ENCODE data around the gene GLRX3.

GLRX3 gene

DNA sequence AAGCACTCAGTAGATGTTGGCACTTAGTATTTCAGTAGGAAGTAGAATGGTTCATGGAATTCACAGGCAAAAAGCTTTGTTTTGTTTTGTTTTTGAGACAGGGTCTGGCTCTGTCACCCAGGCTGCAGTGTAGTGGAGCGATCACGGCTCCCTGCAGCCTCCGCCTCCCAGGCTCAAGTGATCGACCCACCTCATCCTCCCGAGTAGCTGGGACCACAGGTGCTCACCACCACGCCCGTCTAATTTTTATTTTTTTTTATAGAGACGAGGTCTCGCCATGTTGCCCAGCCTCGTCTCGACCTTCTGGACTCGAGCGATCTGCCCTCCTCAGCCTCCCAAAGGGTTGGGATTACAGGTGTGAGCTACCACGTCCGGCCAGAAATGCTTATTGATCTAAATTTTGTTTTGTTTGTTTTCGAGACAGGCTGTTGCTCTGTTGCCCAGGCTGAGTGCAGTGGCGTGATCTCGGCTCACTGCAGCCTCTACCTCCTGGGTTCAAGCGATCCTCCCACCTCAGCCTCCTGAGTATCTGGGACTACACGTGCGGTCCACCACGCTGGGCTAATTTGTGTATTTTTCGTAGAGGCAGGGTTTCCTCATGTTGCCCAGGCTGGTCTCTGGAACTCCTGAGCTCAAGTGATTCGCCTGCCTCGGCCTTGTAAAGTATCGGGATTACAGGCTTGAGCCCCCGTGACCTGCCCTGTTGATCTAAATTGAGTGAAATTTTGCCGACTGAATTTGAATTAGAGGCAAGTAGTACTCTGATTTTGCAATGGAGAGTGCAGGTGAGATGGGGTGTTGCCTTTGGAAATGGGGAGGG lies 1.7 kb downstream of the GLRX3 start:
- no peak for DNase-seq

DNA sequence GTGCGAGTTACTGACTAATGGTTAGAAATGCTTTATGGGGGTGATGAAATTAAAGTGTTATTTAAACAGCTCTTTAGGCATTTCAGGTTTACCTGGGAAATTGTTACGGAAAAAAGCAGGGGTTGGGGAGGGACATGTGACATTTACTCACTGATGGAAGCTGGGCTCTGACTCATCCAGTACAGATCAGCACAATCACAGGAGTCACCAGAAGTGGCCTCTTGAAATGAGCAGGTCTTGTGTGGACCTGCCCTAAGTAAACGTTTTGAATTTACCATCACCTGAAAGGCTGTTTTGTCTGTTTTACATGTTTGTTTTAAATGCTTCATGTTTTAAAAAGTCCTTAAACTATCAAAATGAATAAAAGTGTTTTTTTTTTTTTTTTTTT lies 2.3 kb downstream of the GLRX3 start:
- peak; percentile 69 for DNase-seq

DNA sequence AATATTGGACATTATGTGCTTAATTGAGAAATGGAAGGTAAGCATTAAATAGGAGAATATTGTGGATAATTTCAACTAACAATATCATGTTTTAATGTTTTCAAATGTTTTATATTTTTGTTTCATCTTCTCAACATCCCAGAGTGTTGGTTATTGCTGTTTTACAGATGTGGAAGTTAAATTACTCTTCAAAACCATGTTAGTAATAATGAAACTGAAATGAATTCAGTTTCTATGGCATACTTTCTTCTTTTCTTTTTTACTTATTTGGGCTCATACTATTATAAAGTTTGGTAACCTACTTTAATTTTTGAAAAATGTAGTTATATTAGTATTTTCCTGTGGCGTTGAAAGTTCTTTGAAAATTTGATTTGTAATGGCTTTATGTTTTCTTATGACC lies 4.2 kb downstream of the GLRX3 start:
- no peak for DNase-seq

DNA sequence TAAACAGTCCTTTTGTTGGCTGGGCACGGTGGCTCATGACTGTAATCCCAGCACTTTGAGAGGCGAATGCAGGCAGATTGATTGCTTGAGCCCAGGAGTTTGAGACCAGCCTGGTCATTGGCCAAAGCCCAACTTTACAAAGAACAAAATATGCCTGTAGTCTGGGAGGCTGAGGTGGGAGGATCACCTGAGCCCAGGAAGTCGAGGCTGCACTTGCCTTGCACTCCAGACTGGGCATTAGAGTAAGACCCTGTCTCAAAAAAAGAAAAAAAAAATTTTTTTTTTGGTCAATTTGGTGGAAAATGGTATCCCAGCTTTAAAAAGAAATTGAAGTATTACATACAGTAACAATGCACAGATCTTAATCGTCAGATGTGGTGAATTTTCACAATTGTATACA lies 4.8 kb downstream of the GLRX3 start:
- DNase-seq = no peak

DNA sequence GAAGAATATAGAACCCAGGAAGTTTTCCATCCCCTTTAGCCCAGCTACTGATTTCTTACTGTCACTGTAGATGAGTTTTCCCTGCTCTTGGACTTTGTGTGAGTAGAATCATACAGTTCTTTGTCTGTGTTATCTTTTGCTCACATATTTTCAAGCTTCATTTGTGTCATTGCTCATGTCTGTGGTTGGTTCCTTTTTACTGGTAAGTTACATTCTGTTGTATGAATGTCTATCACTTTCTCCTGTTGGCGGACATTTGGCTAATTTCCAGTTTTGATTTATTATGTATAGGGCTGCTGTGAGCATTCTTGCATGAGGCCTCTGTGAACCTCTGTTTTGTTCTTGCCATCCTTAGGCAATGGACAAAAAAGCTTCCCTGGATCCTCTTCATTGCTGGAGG lies 5.3 kb downstream of the GLRX3 start:
- no peak for DNase-seq

DNA sequence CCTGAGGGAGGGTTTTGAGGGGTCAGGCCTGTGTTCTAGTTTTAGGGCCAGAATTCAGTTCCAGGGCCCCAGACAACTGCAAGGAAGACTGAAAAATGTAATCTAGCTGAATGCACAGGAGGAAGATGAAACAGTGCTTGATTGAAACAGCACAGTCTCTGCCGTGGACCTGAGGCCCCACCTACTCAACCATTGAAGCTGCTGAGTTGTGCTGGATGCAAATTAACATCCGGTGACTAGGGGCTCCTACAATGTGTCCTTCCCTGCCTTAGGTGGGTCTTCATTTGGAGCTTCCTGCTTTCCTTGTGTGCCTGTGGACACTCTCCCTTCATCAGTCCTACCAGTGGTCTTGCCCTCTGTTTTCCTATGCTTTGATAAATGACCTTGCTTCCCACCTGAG lies 5.7 kb downstream of the GLRX3 start:
- peak; percentile 66 for DNase-seq

DNA sequence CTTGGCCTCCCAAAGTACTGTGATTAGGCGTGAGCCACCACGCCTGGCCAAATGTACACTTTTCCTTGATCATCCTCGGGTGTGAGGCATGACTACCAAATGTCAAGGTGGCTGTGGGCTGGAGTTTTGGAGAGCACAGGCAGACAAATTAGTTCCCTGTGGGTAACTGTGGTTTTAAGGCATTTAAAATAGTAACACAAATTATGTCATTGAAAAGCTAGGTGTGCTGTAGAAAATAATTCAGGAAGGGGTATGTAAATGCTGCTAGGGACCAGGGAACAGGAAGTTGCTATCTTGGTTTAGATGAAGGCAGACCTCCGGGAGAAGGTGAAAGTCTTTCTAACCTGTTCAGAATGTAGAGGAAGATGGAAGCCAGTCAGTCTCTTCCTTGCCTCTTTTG lies 9.9 kb downstream of the GLRX3 start:
- no peak for DNase-seq

DNA sequence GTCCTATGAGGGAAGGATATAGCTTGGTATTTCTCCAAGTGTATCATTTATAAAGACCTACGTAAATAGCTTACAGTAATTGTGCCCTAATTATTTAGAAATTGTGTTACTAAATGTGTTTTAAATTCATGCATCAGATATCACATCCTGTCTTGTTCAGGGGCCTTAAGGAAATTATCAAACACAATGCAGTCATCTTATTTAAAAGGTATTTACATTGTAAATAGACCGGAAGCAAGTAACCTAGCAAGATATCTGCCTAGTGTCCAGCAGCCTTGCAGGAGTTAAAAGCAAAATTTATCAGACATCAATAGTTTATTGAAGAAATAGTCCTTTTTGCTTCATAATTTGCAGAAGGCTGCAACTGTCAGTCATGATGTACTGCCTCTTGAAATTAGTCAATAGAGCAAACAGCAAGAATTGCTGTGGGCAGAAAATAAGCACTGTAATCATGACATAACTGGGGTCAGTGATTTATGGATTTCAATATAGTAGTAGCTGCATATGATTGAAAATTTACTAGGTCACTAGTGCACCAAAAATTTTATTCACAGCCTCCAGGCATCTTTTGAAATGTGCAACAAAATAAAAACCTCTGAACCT lies 23.1 kb downstream of the GLRX3 start:
- DNase-seq = no peak

DNA sequence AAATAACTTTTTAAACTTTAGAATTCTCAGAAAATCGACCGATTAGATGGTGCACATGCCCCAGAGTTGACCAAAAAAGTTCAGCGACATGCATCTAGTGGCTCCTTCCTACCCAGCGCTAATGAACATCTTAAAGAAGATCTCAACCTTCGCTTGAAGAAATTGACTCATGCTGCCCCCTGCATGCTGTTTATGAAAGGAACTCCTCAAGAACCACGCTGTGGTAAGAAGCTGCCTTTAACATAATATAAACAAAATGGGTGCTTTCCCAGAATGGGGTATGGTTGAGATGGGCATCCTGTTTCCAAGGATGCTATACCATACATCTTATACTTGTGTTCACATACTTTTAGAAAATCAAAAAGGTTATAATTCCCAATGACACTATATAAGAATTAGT lies 24.6 kb downstream of the GLRX3 start:
- no peak for DNase-seq

DNA sequence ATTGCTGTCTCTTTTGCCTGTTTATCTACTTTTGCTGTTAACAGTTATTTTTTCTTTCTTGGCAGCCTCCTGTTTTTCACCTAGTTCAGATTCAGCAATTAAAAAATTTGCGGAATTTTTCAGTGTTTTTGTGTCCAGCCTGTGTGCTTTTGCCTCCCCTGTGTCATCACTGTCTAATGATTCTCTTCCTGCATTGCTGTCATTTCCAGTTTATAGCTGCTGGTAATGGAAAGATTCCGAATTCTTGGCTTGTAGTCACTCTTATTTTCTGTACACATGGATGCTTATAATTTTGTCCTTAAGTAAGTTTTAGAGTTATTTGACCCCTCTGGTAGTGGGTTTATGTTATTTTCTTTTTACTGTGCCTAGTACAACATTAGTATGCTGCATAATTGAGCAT lies 25.1 kb downstream of the GLRX3 start:
- DNase-seq = no peak

DNA sequence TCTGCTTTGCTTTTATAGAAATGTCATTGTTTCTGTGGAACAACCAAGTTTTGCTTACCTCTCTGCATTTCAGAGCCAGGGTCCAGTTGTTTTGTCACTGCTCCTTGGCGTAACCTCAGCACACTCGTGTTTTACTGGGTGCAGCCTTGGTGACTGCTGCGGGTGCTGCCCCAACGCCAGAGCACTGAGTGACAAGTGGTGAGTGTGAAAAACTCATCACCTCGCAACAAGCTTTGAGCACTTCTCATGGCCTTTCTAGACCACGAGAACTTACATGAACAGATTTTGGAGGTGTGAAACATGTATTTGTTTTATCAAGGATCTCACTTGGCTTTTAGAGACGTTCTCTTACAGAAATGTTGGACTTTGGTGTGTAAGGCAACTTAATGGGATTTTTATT lies 31.0 kb downstream of the GLRX3 start:
- no peak for DNase-seq

DNA sequence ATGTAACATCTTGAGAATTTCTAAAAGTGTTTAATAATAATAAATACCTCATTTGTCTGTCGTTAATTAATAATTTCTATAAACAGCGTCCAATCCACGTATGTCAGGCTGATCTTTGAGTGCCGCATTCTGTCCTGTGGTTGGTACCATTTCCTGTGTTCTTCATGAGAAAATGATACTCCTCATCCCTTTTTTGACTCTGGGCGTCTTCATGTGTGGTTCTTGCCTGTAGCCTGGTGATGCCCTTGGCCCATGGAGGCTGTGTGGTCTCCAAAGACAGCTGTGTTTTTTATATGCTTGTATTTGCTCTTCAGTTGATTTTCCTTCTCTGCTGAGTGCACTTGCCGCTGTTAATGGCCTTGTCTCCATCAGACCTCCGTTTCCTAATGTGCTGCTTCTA lies 31.5 kb downstream of the GLRX3 start:
- DNase-seq = no peak

DNA sequence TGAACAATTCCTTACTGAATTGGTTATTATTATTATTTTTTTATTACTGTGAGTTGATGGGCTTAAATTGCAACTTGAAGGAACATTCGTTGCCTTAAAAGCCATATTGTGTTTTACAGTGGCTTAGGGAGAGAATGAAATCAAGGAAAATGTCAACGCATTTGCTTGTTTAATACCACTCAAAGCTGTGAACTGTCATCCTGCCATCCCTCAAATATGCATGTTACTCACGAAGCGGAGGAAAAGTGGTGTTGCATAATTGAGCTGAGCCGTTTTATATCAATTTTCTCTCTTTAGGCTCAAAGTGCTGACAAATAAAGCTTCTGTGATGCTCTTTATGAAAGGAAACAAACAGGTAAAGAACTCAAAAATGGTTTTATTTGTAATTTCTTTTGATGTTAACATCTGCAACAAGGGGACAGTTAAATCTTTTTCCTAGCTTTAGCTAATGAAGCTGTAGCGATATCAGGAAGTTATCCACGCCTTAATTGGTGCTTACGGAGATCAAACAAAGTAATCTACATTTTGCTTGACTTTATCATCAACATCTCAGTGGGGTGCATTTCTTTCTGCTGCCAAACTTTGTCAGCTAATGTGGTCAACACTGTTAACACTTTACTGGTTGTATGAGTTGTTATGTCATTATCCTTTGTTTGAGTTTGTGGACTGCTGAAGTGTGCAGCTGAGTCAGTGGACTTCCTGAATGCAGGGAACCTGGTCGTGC lies 33.1 kb downstream of the GLRX3 start:
- DNase-seq = no peak

DNA sequence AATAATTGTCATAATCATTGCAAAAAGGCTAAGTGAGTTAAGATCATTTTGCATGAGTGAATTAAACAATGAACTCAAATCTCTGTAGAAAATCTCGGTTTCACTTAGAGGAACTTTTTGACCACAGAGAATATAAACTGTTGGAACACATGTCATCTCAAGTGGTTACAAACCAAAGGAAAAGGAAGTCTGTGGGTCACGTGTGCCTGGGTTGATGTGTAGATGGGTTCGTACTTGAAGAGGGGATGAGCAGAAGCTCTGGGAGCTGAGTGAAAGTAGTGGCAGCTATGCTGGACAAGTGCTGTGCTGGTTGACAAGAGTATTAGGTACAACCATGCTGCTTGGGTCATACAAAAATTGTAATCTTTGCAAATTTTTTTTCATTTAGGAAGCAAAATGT lies 35.0 kb downstream of the GLRX3 start:
- DNase-seq = peak; percentile 69

DNA sequence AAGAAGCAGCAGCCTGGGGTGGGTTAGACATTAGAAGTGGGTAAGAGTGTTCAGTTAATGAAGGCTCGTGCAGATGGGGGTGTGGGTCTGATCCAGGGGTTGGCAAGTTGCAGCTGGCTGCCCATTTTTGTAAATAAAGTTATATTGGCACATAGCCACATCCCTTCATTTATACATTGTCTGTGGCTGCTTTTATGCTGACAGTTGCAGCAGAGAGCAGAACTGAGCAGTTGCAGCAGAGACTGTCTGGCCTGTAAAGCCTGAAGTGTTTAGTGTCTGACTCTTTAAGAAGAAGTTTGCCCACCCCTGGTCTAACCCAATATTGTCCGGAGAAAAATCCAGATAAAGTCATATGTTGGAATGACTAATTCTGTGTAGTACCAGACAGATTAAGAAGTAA lies 38.1 kb downstream of the GLRX3 start:
- DNase-seq = no peak

DNA sequence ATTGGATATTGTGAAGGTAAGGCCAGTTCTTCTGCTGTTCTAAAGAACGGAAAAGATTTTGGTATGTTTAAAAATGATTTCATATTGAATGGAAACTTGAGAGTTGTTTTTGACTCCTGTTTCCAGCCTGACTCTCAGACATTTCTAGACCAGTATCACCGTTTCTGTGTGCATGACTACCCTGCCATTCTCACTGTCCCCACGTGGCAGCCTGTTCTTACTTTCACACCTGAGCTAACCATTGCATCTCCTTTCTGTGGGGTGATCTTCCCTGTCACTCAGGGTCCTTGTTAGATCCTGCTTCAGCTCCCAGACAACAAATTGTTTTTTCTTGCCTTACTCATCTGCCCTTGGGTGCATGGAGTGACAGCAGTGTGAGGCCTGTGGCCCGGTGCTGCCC lies 38.9 kb downstream of the GLRX3 start:
- no peak for DNase-seq

DNA sequence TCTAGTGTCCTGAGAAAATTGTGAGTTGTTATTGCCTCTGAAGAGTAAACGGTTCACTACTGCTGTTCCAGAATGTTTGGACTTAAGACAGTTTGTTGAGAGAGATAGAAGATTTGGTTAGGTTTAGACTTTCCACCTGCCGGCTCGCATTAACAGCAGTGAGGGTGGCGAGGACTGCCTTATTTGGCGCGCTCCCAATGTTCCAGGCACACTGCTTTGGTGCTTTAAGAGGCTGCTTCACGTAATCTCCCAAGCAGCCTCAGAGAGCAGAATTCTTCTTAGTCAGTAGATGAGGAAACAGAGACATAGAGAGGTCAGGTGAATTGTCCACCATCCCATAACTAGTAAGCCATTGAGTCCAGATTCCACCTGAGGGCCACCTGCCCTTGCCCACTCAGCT lies 41.1 kb downstream of the GLRX3 start:
- no peak for DNase-seq

DNA sequence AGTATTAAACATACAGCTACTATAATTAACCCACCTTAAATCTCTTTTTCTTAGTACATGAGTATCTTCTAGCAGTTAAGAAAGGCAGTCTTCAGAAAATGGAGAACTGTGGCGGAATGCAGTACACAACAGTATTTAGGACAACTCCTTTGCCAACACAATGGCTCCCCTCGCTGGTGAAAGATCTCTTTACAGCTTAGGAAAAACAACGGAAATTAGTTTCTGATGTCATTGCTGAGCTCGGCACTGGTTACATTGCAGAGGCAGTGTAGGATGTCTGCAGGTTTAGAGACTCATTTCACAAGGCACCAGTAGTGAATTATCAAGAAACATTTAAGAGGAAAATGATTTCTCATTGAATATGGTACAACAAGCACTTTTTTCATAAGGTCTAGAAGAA lies 43.4 kb downstream of the GLRX3 start:
- DNase-seq = no peak

DNA sequence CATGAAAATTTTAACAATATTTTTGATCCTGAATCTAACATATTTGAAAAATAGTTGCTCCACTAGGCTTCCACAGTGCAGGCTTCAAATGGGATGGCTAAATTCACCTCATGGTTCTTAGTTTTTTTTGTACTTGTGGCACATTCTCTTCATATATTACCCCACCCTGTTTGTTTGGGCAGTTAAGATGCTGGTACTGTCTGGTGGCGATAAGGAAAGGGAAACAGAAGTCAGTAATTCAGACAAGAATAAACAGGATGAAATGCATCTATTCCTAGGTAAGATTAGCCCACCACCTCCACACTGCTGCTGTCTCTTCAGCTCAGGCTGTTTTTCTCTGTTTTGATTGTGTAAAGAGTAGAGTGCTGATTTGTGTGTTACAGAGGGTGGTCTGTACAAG lies 44.2 kb downstream of the GLRX3 start:
- no peak for DNase-seq

DNA sequence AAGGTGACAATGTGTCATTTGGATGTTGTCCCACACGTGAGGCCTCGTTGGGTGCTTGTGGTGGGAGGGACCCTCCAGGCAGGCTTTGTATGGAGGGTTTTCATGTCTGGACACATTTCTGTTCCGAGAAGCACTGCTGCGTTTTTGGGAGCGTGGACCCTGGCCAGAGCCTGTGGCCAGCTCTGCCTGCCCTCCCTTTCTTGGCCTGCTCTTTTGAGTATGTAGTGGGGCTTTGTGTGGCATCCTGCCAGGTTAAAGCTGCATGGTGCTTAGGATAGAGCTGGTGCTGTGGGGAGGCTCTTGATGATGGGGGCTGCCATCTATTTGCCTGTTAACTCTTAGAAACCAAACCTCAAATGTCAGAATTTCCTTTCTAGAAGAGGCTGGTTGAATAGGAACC lies 45.7 kb downstream of the GLRX3 start:
- no peak for DNase-seq

DNA sequence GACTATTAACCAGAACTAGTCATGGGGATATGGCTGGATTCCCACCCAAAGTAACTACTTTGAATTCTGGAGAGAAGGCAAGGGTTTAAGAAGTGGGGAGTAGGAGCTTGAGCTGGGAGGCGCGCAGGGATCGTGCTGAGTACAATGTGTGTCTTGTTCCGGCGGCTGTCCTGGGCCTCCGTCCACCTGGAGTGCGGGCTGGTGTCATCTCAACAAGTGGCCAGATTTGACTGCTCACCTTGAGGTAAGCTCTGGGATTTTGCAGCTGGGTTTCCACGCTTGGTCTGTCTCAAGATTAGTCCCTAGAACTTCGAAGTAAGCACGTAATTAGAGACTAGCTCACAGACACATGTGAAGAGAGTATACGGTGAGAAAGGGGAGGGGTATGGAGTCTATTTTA lies 49.4 kb downstream of the GLRX3 start:
- DNase-seq = no peak

DNA sequence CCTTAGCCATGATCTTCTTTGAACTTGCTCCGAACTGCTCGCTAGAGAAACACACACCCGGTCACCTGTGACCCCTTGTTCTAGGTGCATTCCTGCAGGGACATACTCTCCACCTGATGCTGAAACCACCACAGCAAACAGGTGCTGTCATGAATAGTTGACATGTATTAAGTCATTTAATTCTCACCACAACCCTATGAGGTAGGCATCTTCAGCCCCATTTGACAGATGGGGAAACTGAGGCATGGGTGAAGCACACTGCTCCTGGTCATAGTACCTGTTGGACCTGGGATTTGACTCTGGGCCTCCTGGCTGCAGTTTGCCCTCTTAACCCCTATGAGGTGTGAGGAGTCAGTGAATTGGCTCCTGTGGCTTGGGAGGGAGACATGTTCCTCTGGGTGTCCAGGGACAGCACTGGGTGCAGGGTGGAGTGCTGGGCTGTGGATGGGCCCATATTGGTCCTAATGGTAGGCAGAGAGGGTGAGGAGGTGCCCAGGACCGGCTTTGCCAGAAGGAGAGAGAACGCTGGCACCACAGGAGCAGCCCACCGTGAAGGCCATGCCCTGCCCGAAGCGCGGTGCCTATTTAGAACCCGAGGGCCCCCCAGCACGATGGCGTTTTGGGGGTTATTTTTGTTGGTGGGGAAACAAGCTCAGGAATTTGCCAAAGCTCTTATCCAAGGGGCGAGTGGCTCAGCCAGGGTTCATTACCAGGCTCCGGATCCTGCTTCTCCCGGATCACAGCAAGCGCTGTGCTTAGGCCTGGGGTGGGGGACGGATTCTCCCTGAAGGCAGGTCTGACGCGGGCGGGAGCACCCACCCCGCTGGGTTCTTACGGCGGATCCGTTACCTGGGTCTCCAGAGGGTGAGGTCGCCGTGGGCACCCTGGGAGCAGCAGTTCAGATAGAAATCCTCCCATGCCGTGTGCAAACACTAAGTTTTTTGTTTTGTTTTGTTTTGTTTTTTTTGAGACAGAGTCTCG lies 52.3 kb downstream of the GLRX3 start:
- DNase-seq = no peak

DNA sequence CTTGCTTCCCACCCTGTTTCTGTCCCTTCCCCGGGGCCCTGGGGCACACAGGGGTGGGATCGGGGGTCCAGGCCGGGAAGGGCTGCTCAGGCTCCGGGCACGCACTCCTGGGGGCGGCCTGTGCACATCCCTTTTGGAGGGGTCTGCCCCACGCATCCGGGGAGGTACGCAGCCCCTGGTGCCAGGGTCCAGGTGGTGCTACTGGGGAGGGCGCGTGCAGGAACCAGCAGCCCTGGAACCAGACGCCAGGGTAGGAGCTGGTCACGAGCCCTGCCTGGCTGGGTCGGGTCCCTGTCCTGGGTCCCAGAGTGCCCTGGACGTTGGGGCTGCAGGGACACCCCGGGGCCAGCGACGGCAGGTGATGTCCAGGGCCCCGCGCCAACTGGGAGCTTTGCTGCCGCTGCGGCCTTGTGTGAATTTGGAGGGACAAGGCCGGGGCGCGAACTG lies 53.4 kb downstream of the GLRX3 start:
- no peak for DNase-seq

All from activated effector memory CD4-positive, alpha-beta T cell treated with anti-CD3 and anti-CD28 coated beads, Interleukin-2, amount 50 U/mL, for 16 hours (primary cell).